ENCODE measurements around the gene GLG1. TPM values are rescaled to one million over a fixed set of nuclear protein-coding genes. Genes with fewer than 3 reads are reported as not detected.

The GLG1 gene
- polyA plus RNA-seq, 2 of the 4 experiments (the other 2 are of a cell fraction) = 51.9 to 90.6 TPM

- TF ChIP-seq GATA3 (IDR thresholded peaks at IDR 0.05; ENCODE audit: borderline replicate concordance) (no peak), JUNB (IDR thresholded peaks at IDR 0.05) (no peak), FOSB (CRISPR knock-in tag; IDR thresholded peaks at IDR 0.05) (no peak), POLR2A (IDR thresholded peaks at IDR 0.05; ENCODE audit: low read length) (no peak)
Observed at GRCh38 chr16:74451951-74452758, 154.8 kb downstream of the GLG1 start (continued).

DNA sequence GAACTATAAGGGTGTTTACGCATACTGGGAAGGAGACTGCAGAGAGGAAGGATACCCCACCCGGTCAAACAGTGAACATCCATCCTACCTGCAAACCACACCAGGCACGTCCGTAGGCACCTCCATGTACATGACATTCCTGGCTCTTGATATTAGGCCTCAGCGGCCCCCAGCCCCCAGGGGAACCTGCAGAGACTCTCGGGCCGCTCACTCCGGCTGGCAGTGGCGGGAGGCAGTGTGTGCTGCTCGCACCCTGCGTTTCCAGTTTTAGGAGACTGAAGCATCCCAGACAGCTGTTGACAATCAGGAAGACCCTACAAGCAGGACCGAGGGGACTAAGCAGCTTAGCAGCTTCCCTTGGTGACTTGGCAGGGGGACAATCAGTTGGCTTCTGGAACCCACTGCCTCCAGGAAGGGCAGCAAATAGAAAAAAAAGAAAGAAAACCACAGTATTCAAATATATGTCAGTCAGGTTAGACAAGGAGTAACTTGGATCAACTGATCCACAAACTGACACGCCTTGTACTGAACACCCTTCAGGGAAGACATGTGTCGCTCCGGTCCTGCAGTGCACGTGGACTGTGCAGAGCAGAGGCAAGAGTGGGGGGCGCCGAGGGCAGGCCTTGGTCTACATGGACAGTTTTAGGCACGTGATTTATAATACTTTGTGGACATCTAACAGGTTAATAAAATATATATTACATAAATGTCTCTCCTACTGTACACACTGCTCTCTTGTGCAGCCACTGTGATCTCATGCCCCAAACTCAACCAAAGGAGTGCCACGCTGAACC, 155.8 kb downstream of the GLG1 start:
- POLR2A ChIA-PET = no interaction called here
- DNase-seq (ENCODE audit: low read depth in 1 of 2, low spot score in 1 of 2) (no peak), FAIRE-seq (no peak), ATAC-seq (no peak)
- Histone ChIP-seq H3K4me2 (no peak overlapping the region), H3K9me3 (no peaks in the 10 kb centered on the region), H3K27ac (no peak overlapping the region), H3K4me3 (no peak overlapping the region), H3K4me1 (peaks cover 26% of the 10 kb centered on the region)
- CTCF ChIA-PET = interaction anchor here (1.3 kb wide), 1 partner anchor 14 kb away, joined by 3 read pairs; no protein-coding TSS in a partner anchor
- no peak for TF ChIP-seq PHF8 (IDR thresholded peaks at IDR 0.05; ENCODE audit: borderline replicate concordance, low read depth)
- TF ChIP-seq EHF (CRISPR knock-in tag; IDR thresholded peaks at IDR 0.05) = no peak
- no peak for TF ChIP-seq POLR2A (IDR thresholded peaks at IDR 0.05; ENCODE audit: low read length)
- no peak for TF ChIP-seq NFE2L2 (conservative IDR thresholded peaks at IDR 0.05; ENCODE audit: low read length)
- no peak for TF ChIP-seq TP53 (CRISPR knock-in tag; IDR thresholded peaks at IDR 0.05)
- no peak for TF ChIP-seq ZFP36 (IDR thresholded peaks at IDR 0.05; ENCODE audit: borderline replicate concordance, partially characterized antibody)
- TF ChIP-seq ZC3H11A (IDR thresholded peaks at IDR 0.05) = no peak
- WGBS (ENCODE audit: missing lambda C conversion rate) = 93% methylated on average over 18 of the region's 20 CpGs

DNA sequence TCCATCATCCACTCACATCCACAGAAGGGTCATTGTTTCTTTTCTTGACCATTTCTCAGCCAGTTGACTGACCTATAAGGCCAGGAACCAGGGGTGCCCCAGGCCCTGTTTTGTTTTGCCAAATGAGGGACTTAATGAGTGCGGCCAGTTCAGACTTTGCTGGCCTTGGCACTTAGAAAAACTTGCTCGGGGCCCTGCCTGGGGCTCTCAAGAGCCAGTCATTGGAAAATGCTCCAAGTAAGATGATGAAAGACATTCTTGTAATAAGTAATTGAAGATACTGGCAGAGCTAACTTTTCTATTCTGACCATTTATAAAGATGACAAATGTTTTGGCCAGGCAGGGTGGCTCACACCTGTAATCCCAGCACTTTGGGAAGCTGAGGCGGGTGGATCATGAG, 156.7 kb downstream of the GLG1 start:
- FAIRE-seq (no peak), ATAC-seq (no peak), DNase-seq (ENCODE audit: low read depth in 1 of 2, low spot score in 1 of 2) (no peak)
- Histone ChIP-seq H3K27ac (peak overlapping the region; percentile 61 to 69; a peak in 5 of 6 replicates), H3K9me3 (no peaks in the 10 kb centered on the region), H3K4me1 (peaks cover 26% of the 10 kb centered on the region), H3K4me3 (no peak overlapping the region), H3K4me2 (peak overlapping the region; percentile 44; the same call in 1 of the 3 replicates)
- POLR2A ChIA-PET = no interaction called here
- WGBS (ENCODE audit: missing lambda C conversion rate) = 93% methylated on average over 3 of the region's 3 CpGs
- CTCF ChIA-PET = interaction anchor here (1.2 kb wide), 1 partner anchor 19 kb away, joined by 3 read pairs; no protein-coding TSS in a partner anchor
- TF ChIP-seq POLR2A (IDR thresholded peaks at IDR 0.05; ENCODE audit: low read length) = no peak
- TF ChIP-seq EHMT2 (IDR thresholded peaks at IDR 0.05; ENCODE audit: low read depth) = no peak
- TF ChIP-seq GATA3 (IDR thresholded peaks at IDR 0.05; ENCODE audit: borderline replicate concordance) = no peak
- TF ChIP-seq ZC3H11A (IDR thresholded peaks at IDR 0.05) = no peak
- TF ChIP-seq SREBF2 (IDR thresholded peaks at IDR 0.05) = no peak
- TF ChIP-seq PHF8 (IDR thresholded peaks at IDR 0.05; ENCODE audit: borderline replicate concordance, low read depth) = no peak
- TF ChIP-seq MYC (IDR thresholded peaks at IDR 0.05; ENCODE audit: borderline replicate concordance, low read length) = no peak
- TF ChIP-seq, protein P1, sequence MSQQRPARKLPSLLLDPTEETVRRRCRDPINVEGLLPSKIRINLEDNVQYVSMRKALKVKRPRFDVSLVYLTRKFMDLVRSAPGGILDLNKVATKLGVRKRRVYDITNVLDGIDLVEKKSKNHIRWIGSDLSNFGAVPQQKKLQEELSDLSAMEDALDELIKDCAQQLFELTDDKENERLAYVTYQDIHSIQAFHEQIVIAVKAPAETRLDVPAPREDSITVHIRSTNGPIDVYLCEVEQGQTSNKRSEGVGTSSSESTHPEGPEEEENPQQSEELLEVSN (IDR thresholded peaks at IDR 0.05; ENCODE audit: borderline replicate concordance, low read depth) = no peak
- TF ChIP-seq TFCP2L1 (CRISPR knock-in tag; IDR thresholded peaks at IDR 0.05) = no peak
- no peak for TF ChIP-seq HOXA7 (CRISPR knock-in tag; IDR thresholded peaks at IDR 0.05)
- no peak for TF ChIP-seq ZSCAN20 (CRISPR knock-in tag; IDR thresholded peaks at IDR 0.05)
- no peak for TF ChIP-seq HEYL (CRISPR knock-in tag; IDR thresholded peaks at IDR 0.05)

GRCh38 chr16:74449470-74449869, 157.4 kb downstream of the GLG1 start:
- Histone ChIP-seq H3K27ac (peak overlapping the region; percentile 61 to 69), H3K4me2 (peak overlapping the region; percentile 44), H3K4me3 (no peak overlapping the region), H3K9me3 (no peaks in the 10 kb centered on the region), H3K4me1 (peaks cover 26% of the 10 kb centered on the region)
- peak; percentile 35 to 42 for DNase-seq (ENCODE audit: low read depth in 1 of 2, low spot score in 1 of 2)
- ChIA-PET POLR2A (no interaction called here), CTCF (interaction anchor here (1.2 kb wide), 1 partner anchor 18 kb away, joined by 3 read pairs; no protein-coding TSS in a partner anchor)
- no peak for FAIRE-seq
- peak; percentile 61 to 70; a peak in 4 of 6 replicates for ATAC-seq
- 80% methylated on average over 1 of the region's 5 CpGs for WGBS (ENCODE audit: missing lambda C conversion rate)
- TF ChIP-seq PHF8 (IDR thresholded peaks at IDR 0.05; ENCODE audit: borderline replicate concordance, low read depth) = no peak
- no peak for TF ChIP-seq MAZ (IDR thresholded peaks at IDR 0.05; ENCODE audit: borderline replicate concordance, low read depth, low read length)
- no peak for TF ChIP-seq CHD2 (IDR thresholded peaks at IDR 0.05; ENCODE audit: low read length, partially characterized antibody)

Data from A549 (cell line).